Measurements from ENCODE around the gene CTNNA3. TPM values are rescaled to one million over a fixed set of nuclear protein-coding genes. Genes with fewer than 3 reads are reported as not detected.

Gene CTNNA3
- total RNA-seq, 2 experiments from 2014 or later, result 0.30 TPM; not detected in 1

DNA sequence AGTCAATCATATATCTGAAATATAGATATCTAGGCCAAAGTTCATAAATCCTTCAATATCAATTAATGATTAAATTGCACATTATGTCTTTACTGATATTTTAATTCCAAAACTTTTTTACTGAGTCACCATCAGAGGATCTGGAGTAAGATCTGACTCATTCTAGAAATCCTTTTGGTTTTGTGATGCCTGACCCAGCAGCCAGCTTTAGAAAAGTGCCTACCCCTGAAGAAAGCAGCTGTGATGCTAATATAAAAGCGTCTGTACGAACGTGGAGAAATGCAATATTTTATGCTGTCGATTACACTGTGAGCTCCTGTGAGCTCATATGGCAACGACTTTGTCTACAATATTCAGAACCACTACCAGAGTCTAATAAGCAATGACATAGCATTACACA lies 912.7 kb downstream of the CTNNA3 start:
- intact Hi-C loops (cut with DNase I, micrococcal nuclease), result no loop called here
- ChIA-PET CTCF (interaction anchor here (1.0 kb wide), 1 partner anchor 37 kb away, joined by 3 read pairs; no protein-coding TSS in a partner anchor), POLR2A (no interaction called here)
- no peak overlapping the region for H3K4me3 Mint-ChIP-seq
- DNase-seq (no peak), ATAC-seq (no peak)
- H3K4me1 Mint-ChIP-seq, result no peaks in the 10 kb centered on the region
- H3K9me3 Mint-ChIP-seq (ENCODE audit: low read depth), result no peaks in the 10 kb centered on the region
- no peaks in the 10 kb centered on the region for H3K36me3 Mint-ChIP-seq (ENCODE audit: low read depth)
- no peak overlapping the region for H3K27ac Mint-ChIP-seq
- no peaks in the 10 kb centered on the region for H3K27me3 Mint-ChIP-seq

DNA sequence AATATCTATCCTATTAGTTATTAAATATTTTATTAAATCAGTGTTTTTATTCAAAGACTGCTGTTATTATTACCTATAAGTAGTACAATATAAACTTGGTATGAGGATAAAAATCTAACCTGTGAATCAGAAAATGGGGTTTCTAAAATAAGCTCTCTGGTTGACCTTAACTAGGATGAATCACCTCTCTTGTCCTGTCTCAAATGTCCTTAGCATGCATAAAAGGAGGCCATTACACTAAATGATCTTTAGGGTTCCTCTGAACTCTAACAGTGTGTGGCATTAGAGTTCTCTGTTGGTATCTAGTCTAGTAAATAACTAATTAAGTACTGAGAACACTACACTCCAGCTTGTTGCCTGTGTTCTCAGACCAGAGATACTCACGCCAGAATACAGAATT lies 913.2 kb downstream of the CTNNA3 start:
- ATAC-seq (no peak), DNase-seq (no peak)
- POLR2A ChIA-PET, result no interaction called here
- Mint-ChIP-seq H3K4me1 (no peaks in the 10 kb centered on the region), H3K27me3 (no peaks in the 10 kb centered on the region), H3K9me3 (ENCODE audit: low read depth) (no peaks in the 10 kb centered on the region), H3K4me3 (no peak overlapping the region), H3K36me3 (ENCODE audit: low read depth) (no peaks in the 10 kb centered on the region), H3K27ac (no peak overlapping the region)
- CTCF ChIA-PET, result interaction anchor here (1.0 kb wide), 1 partner anchor 37 kb away, joined by 3 read pairs; no protein-coding TSS in a partner anchor
- intact Hi-C loops (cut with DNase I, micrococcal nuclease), result no loop called here

- CTCF ChIA-PET, result no interaction called here
- no peak overlapping the region for H3K4me3 Mint-ChIP-seq
These were observed 913.9 kb downstream of the CTNNA3 start for GRCh38 chr10:66782144-66782543.

GRCh38 chr10:66780796-66781195 lies 915.2 kb downstream of the CTNNA3 start:
- no peaks in the 10 kb centered on the region for H3K36me3 Mint-ChIP-seq (ENCODE audit: low read depth)
- no peaks in the 10 kb centered on the region for H3K27me3 Mint-ChIP-seq
- intact Hi-C loops (cut with DNase I, micrococcal nuclease), result no loop called here
- POLR2A ChIA-PET, result no interaction called here
- H3K9me3 Mint-ChIP-seq (ENCODE audit: low read depth), result no peaks in the 10 kb centered on the region
- DNase-seq, result no peak
- CTCF ChIA-PET, result no interaction called here
- no peak overlapping the region for H3K27ac Mint-ChIP-seq
- no peak for ATAC-seq
- no peaks in the 10 kb centered on the region for H3K4me1 Mint-ChIP-seq
- H3K4me3 Mint-ChIP-seq, result no peak overlapping the region

More at GRCh38 chr10:66782144-66782543, 913.9 kb downstream of the CTNNA3 start:
- Mint-ChIP-seq H3K9me3 (ENCODE audit: low read depth) (no peaks in the 10 kb centered on the region), H3K27ac (no peak overlapping the region), H3K27me3 (no peaks in the 10 kb centered on the region), H3K36me3 (ENCODE audit: low read depth) (no peaks in the 10 kb centered on the region), H3K4me1 (no peaks in the 10 kb centered on the region)
- ATAC-seq (no peak), DNase-seq (no peak)
- intact Hi-C loops (cut with DNase I, micrococcal nuclease), result no loop called here
- POLR2A ChIA-PET, result no interaction called here

DNA sequence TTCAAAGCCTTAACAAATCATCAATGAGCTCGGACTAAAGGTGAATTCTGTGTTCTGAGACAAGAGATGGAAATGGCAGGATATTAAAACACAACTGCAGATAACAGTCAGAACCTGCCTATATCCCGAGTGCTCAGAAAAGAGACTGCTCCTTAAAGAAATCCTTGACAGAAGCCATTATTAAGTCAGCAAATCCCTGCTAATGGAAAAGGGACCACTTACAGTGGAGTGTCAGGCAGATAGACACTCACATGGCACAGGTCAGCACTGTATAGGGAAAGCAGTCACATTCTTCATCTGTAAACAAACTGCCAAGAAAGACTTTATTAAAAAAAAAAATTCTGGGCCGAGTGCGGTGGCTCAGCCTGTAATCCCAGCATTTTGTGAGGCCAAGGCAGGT lies 917.6 kb downstream of the CTNNA3 start:
- no peak overlapping the region for H3K27ac Mint-ChIP-seq

DNA sequence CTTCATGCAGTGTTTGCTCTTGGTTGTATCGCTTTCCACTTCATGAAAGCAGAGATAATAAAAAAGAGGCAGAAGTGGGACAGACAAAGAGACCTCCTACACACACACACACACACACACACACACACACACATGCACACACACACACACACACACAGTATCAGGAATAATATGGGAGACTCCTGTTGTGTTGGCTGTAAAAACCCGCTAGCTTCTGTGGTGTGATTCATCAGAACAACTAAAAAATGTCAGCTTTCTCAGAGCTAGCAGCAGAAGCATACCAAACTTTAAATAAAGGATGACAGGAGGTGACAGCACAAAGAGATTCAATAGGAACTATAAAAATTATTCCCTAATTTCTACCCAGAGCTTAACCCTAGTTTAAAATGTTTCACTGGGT lies 918.3 kb downstream of the CTNNA3 start:
- Mint-ChIP-seq H3K4me1 (no peaks in the 10 kb centered on the region), H3K27ac (no peak overlapping the region), H3K27me3 (no peaks in the 10 kb centered on the region), H3K4me3 (no peak overlapping the region), H3K9me3 (ENCODE audit: low read depth) (no peaks in the 10 kb centered on the region), H3K36me3 (ENCODE audit: low read depth) (no peaks in the 10 kb centered on the region)
- ATAC-seq (no peak), DNase-seq (no peak)
- POLR2A ChIA-PET, result interaction anchor here (0.6 kb wide), 1 partner anchor 122 kb away, joined by 4 read pairs; no protein-coding TSS in a partner anchor
- intact Hi-C loops (cut with DNase I, micrococcal nuclease), result no loop called here
- CTCF ChIA-PET, result interaction anchor here (0.6 kb wide), 1 partner anchor 1488 kb away, joined by 3 read pairs; no protein-coding TSS in a partner anchor

More for the DNA sequence above, 917.6 kb downstream of the CTNNA3 start:
- H3K36me3 Mint-ChIP-seq (ENCODE audit: low read depth), result no peaks in the 10 kb centered on the region
- no peaks in the 10 kb centered on the region for H3K9me3 Mint-ChIP-seq (ENCODE audit: low read depth)
- DNase-seq (no peak), ATAC-seq (no peak)
- H3K4me3 Mint-ChIP-seq, result no peak overlapping the region
- no peaks in the 10 kb centered on the region for H3K4me1 Mint-ChIP-seq
- intact Hi-C loops (cut with DNase I, micrococcal nuclease), result no loop called here
- CTCF ChIA-PET, result interaction anchor here (0.6 kb wide), 1 partner anchor 1488 kb away, joined by 3 read pairs; no protein-coding TSS in a partner anchor
- no peaks in the 10 kb centered on the region for H3K27me3 Mint-ChIP-seq
- POLR2A ChIA-PET, result interaction anchor here (0.6 kb wide), 1 partner anchor 121 kb away, joined by 4 read pairs; no protein-coding TSS in a partner anchor

GRCh38 chr10:66773472-66773817 lies 922.5 kb downstream of the CTNNA3 start:
- H3K4me3 Mint-ChIP-seq, result no peak overlapping the region
- intact Hi-C loops (cut with DNase I, micrococcal nuclease), result no loop called here
- ATAC-seq, result no peak

GRCh38 chr10:66772548-66773471 lies 923.2 kb downstream of the CTNNA3 start:
- no peaks in the 10 kb centered on the region for H3K9me3 Mint-ChIP-seq (ENCODE audit: low read depth)
- ChIA-PET POLR2A (no interaction called here), CTCF (no interaction called here)
- H3K27ac Mint-ChIP-seq, result no peak overlapping the region
- H3K4me3 Mint-ChIP-seq, result no peak overlapping the region
- no peak for DNase-seq
- no peaks in the 10 kb centered on the region for H3K27me3 Mint-ChIP-seq
- intact Hi-C loops (cut with DNase I, micrococcal nuclease), result no loop called here
- ATAC-seq, result no peak
- no peaks in the 10 kb centered on the region for H3K36me3 Mint-ChIP-seq (ENCODE audit: low read depth)
- no peaks in the 10 kb centered on the region for H3K4me1 Mint-ChIP-seq

More at GRCh38 chr10:66773472-66773817, 922.5 kb downstream of the CTNNA3 start:
- Mint-ChIP-seq H3K4me1 (no peaks in the 10 kb centered on the region), H3K36me3 (ENCODE audit: low read depth) (no peaks in the 10 kb centered on the region), H3K27me3 (no peaks in the 10 kb centered on the region), H3K9me3 (ENCODE audit: low read depth) (no peaks in the 10 kb centered on the region), H3K27ac (no peak overlapping the region)
- ChIA-PET POLR2A (no interaction called here), CTCF (no interaction called here)
- no peak for DNase-seq

- Mint-ChIP-seq H3K9me3 (ENCODE audit: low read depth) (no peaks in the 10 kb centered on the region), H3K4me3 (no peak overlapping the region), H3K4me1 (no peaks in the 10 kb centered on the region), H3K36me3 (ENCODE audit: low read depth) (no peaks in the 10 kb centered on the region), H3K27me3 (no peaks in the 10 kb centered on the region), H3K27ac (no peak overlapping the region)
- ATAC-seq (no peak), DNase-seq (no peak)
- ChIA-PET CTCF (no interaction called here), POLR2A (no interaction called here)
- intact Hi-C loops (cut with DNase I, micrococcal nuclease), result no loop called here
These were observed 928.3 kb downstream of the CTNNA3 start for GRCh38 chr10:66767707-66768106.

- intact Hi-C loops (cut with DNase I, micrococcal nuclease), result no loop called here
- DNase-seq (no peak), ATAC-seq (no peak)
- CTCF ChIA-PET, result no interaction called here
- Mint-ChIP-seq H3K9me3 (ENCODE audit: low read depth) (no peaks in the 10 kb centered on the region), H3K27me3 (peaks cover 2% of the 10 kb centered on the region), H3K4me3 (no peak overlapping the region), H3K27ac (no peak overlapping the region), H3K36me3 (ENCODE audit: low read depth) (no peaks in the 10 kb centered on the region), H3K4me1 (no peaks in the 10 kb centered on the region)
- POLR2A ChIA-PET, result no interaction called here
These were observed 933.7 kb downstream of the CTNNA3 start for GRCh38 chr10:66762218-66762729.

- intact Hi-C loops (cut with DNase I, micrococcal nuclease), result no loop called here
- H3K36me3 Mint-ChIP-seq (ENCODE audit: low read depth), result no peaks in the 10 kb centered on the region
- ATAC-seq, result no peak
These were observed 935.1 kb downstream of the CTNNA3 start for GRCh38 chr10:66760941-66761340.

DNA sequence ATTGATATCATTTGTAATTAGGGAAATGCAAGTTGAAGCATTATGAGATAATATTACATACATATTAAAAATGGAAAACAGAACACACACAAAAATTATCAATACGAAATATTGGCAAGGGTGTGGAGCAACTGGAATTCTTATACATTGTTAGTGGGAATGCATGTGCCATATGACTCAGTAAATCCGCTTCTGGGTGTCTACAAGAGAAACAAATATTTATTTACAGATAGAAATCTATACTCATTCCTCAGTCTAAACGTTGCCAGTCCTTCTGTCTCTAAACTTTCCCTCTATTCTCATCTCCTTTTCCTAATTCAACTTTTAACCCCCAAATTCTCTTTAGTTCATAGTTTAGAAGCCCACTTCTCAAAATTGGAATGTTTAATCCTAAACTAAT lies 940.5 kb downstream of the CTNNA3 start:
- POLR2A ChIA-PET, result no interaction called here

More at GRCh38 chr10:66760941-66761340, 935.1 kb downstream of the CTNNA3 start:
- POLR2A ChIA-PET, result no interaction called here
- Mint-ChIP-seq H3K4me1 (no peaks in the 10 kb centered on the region), H3K27ac (no peak overlapping the region), H3K27me3 (peaks cover 2% of the 10 kb centered on the region), H3K4me3 (no peak overlapping the region), H3K9me3 (ENCODE audit: low read depth) (no peaks in the 10 kb centered on the region)
- no peak for DNase-seq
- CTCF ChIA-PET, result no interaction called here

More for the DNA sequence above, 940.5 kb downstream of the CTNNA3 start:
- intact Hi-C loops (cut with DNase I, micrococcal nuclease), result no loop called here
- DNase-seq (no peak), ATAC-seq (no peak)
- no peak overlapping the region for H3K27ac Mint-ChIP-seq
- no peak overlapping the region for H3K4me3 Mint-ChIP-seq
- H3K27me3 Mint-ChIP-seq, result peaks cover 2% of the 10 kb centered on the region
- no peaks in the 10 kb centered on the region for H3K9me3 Mint-ChIP-seq (ENCODE audit: low read depth)
- H3K4me1 Mint-ChIP-seq, result no peaks in the 10 kb centered on the region
- H3K36me3 Mint-ChIP-seq (ENCODE audit: low read depth), result no peaks in the 10 kb centered on the region
- CTCF ChIA-PET, result no interaction called here

Data from activated CD4-positive, alpha-beta T cell treated with anti-CD3 and anti-CD28 coated beads for 36 hours (primary cell).